GM12891 (cell line): Measurements from ENCODE around the gene KNDC1.

Experiments used
- PAX5 ChIP-seq: IDR thresholded peaks from 2 replicates; pipeline ENCODE4 v1.6.1; 2011; ENCODE audit warnings: low read length, moderate library complexity, mild to moderate bottlenecking; ENCODE audit not compliant: insufficient read depth, severe bottlenecking
- POLR2A ChIP-seq: IDR thresholded peaks from 2 replicates; pipeline ENCODE4 v1.6.1; 2011; ENCODE audit warnings: low read depth, low read length, control low read depth
- POLR2AphosphoS5 ChIP-seq: IDR thresholded peaks from 2 replicates; pipeline ENCODE4 v1.6.1; 2011; ENCODE audit warnings: low read depth, low read length, control low read depth

DNA sequence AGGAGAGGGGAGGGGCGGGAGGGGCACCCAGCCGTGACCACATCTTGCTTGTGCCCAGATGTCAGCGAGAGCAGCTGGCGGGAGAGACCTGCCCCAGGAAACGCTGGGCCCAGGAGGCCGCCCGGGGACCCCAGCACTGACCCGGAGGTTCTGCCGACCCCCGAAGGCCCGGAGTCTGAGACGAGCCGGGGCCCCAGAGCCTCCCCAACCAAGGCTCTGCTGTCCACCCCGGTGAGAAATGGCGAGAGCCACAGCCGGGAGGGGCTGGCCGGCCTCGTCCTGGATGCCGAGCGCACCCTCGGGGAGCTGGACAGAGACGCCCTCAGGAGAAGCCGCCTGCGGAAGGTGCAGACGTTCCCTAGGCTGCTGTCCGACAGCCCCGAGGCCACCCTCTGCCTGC, 25.9 kb downstream of the KNDC1 start:
- TF ChIP-seq POLR2A: no peak
- no peak for TF ChIP-seq PAX5
- TF ChIP-seq POLR2AphosphoS5: no peak
